OCI-LY7 (cell line): ENCODE measurements around the gene SLC2A4RG.

Experiments used
- CTCF ChIP-seq: fragments of 200-600 bp; sonication (generic); conservative IDR thresholded peaks from 2 replicates; pipeline ENCODE4 v1.5.1; 2014; ENCODE audit warnings: mild to moderate bottlenecking, antibody characterized with exemption, low read length, moderate library complexity, mixed read lengths
- EZH2phosphoT487 ChIP-seq: fragments of 200-600 bp; sonication (generic); IDR thresholded peaks from 2 replicates; pipeline ENCODE4 v1.6.1; 2018; ENCODE audit warnings: low read depth, borderline replicate concordance, mild to moderate bottlenecking, mixed run types, antibody characterized with exemption, low read length, moderate library complexity, mixed read lengths

- TF ChIP-seq CTCF (no peak), EZH2phosphoT487 (no peak)
Measured at GRCh38 chr20:63741354-63741675, 1.7 kb downstream of the SLC2A4RG start.
